ENCODE measurements around the gene DTX1. TPM values are rescaled to one million over a fixed set of nuclear protein-coding genes. Genes with fewer than 3 reads are reported as not detected.

The DTX1 gene
- total and polyA plus RNA-seq, 2 of the 8 experiments (the other 6 are each of a cell fraction or from before 2014, with no cell fraction given), result 4.7 to 6.9 TPM

DNA sequence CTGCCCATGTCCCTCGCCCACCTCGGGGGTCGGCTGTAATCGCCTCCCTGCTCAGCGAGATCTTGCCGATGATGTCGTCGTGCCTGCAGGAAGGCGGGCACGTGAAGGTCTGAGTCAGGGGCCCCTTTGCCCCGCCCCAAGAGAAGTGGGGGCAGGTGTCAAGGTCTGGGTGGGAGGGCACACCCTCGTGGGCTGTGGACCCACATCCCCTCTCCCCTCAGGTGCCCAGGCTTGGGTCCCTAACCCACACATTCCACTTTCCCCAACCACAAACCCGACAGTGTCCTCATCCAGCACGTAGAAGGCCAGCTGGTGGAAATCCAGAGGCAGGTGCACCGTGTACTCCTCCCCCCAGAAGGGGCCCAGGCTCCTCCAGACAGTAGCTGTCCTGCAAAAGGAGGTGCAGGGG, 71.3 kb downstream of the DTX1 start:
- Histone ChIP-seq H4K91ac (replicated peaks; ENCODE audit: insufficient read length, low read length) (no peak overlapping the region), H2BK5ac (ENCODE audit: low read depth, low read length) (no peak overlapping the region), H4K8ac (ENCODE audit: extremely low read depth, insufficient read depth, low read length) (no peak overlapping the region), H3K23me2 (ENCODE audit: low read depth, low read length) (peaks cover 2% of the 10 kb centered on the region; the same call in 1 of the 2 replicates), H2BK20ac (ENCODE audit: low read length) (no peak overlapping the region), H4K5ac (ENCODE audit: insufficient read length, low read depth, low read length) (no peak overlapping the region), H2BK120ac (replicated peaks; ENCODE audit: low read depth, low read length) (no peak overlapping the region), H3K4me3 (ENCODE audit: extremely low read depth in 1 of 4, insufficient read depth in 2 of 4, low read depth in 3 of 4, low read length in 4 of 4) (no peak overlapping the region), H3K27ac (ENCODE audit: low read depth, low read length) (no peak overlapping the region), H3K9me3 (ENCODE audit: insufficient read depth in 2 of 2, low read depth in 1 of 2, low read length in 1 of 2) (no peaks in the 10 kb centered on the region), H3K14ac (ENCODE audit: insufficient read length) (no peak overlapping the region), H3K23ac (ENCODE audit: insufficient read length) (no peak overlapping the region), H2BK15ac (ENCODE audit: low read length) (no peak overlapping the region), H3K36me3 (ENCODE audit: control insufficient read depth in 2 of 4, insufficient read depth in 4 of 4, low read length in 3 of 4) (no peaks in the 10 kb centered on the region), H3K4me2 (ENCODE audit: insufficient read depth in 1 of 2, low read depth in 2 of 2, low read length in 2 of 2) (no peak overlapping the region), H3K79me1 (ENCODE audit: low read depth, low read length) (no peaks in the 10 kb centered on the region), H4K20me1 (replicated peaks in 1 of 2; ENCODE audit: control insufficient read depth in 1 of 2, insufficient read depth in 2 of 2, low read length in 2 of 2) (peaks cover 0 to 7% of the 10 kb centered on the region in 2 experiments), H2AK5ac (ENCODE audit: low read depth, low read length) (no peak overlapping the region), H3K9ac (replicated peaks in 1 of 4; ENCODE audit: extremely low read depth in 1 of 4, low read depth in 3 of 4, low read length in 3 of 4) (no peak overlapping the region), H3K27me3 (replicated peaks in 1 of 4; ENCODE audit: control insufficient read depth in 3 of 4, extremely low read depth in 1 of 4, insufficient read depth in 3 of 4, low read length in 3 of 4) (peaks cover 0 to 2% (median 0%) of the 10 kb centered on the region in 4 experiments; a peak in 1 of 7 replicates), H3K4me1 (replicated peaks in 1 of 4; ENCODE audit: control insufficient read depth in 3 of 4, insufficient read depth in 4 of 4, low read length in 3 of 4) (peaks cover 0 to 2% (median 1%) of the 10 kb centered on the region in 4 experiments; a peak in 1 of 7 replicates), H2AFZ (ENCODE audit: low read length) (no peak overlapping the region), H3K79me2 (ENCODE audit: control insufficient read depth in 1 of 2, insufficient read depth in 2 of 2, low read length in 2 of 2) (no peaks in the 10 kb centered on the region), H3K56ac (replicated peaks; ENCODE audit: insufficient read length, low read depth, low read length) (no peak overlapping the region), H2BK12ac (ENCODE audit: low read depth, low read length) (no peak overlapping the region), H3K4ac (replicated peaks; ENCODE audit: insufficient read length, low read depth, low read length) (no peak overlapping the region), H3K18ac (ENCODE audit: extremely low read depth, low read length) (no peak overlapping the region)
- no peak for FAIRE-seq
- WGBS, 2 experiments (ENCODE audit: extremely low coverage in 1 of 2, insufficient coverage in 1 of 2, insufficient read length in 1 of 2, insufficient replicate concordance in 2 of 2, low coverage in 1 of 2, low lambda C conversion rate in 2 of 2, missing lambda C conversion rate in 1 of 2), result 87% methylated on average over 11 of the region's 15 CpGs; no CpG with 5 or more reads in 1 of the 2 experiments
- POLR2A ChIA-PET (ENCODE audit: partially characterized antibody), result no interaction called here
- no peak for TF ChIP-seq CTBP2 (IDR thresholded peaks at IDR 0.05; ENCODE audit: borderline replicate concordance, insufficient read depth, insufficient read length, low read length)
- TF ChIP-seq EGR1 (IDR thresholded peaks at IDR 0.05; ENCODE audit: borderline replicate concordance, low read depth, low read length), result no peak
- no peak for TF ChIP-seq MAX (IDR thresholded peaks at IDR 0.05)
- TF ChIP-seq SIRT6 (IDR thresholded peaks at IDR 0.05; ENCODE audit: low read length), result no peak
- no peak for TF ChIP-seq RBBP5 (IDR thresholded peaks at IDR 0.05; ENCODE audit: borderline replicate concordance, low read depth, low read length)
- TF ChIP-seq CHD2 (IDR thresholded peaks at IDR 0.05; ENCODE audit: low read length), result no peak
- no peak for TF ChIP-seq GTF2F1 (IDR thresholded peaks at IDR 0.05; ENCODE audit: borderline replicate concordance, low read depth, low read length)
- TF ChIP-seq CBX8 (IDR thresholded peaks at IDR 0.05; ENCODE audit: borderline replicate concordance, low read depth, low read length), result no peak
- no peak for TF ChIP-seq USF2 (IDR thresholded peaks at IDR 0.05; ENCODE audit: low read length)
- no peak for TF ChIP-seq EP300 (IDR thresholded peaks at IDR 0.05; ENCODE audit: borderline replicate concordance in 1 of 2, low read depth in 2 of 2, low read length in 2 of 2)
- no peak for TF ChIP-seq HDAC6 (IDR thresholded peaks at IDR 0.05; ENCODE audit: low read depth, low read length)
- TF ChIP-seq TEAD4 (IDR thresholded peaks at IDR 0.05; ENCODE audit: low read depth, low read length), result no peak
- TF ChIP-seq CREB1 (IDR thresholded peaks at IDR 0.05), result no peak
- DNase-seq (ENCODE audit: low read depth in 1 of 2, low spot score in 2 of 2), result no peak
- CTCF ChIA-PET (ENCODE audit: partially characterized antibody), result interaction anchor here (0.7 to 1.8 kb wide), 7 partner anchors 11 to 47 kb away, joined by 3 to 8 read pairs (median 3); no protein-coding TSS in a partner anchor
